RWPE1 (cell line): ENCODE data around the gene ANXA9.

Source experiments
- CTCF ChIA-PET: fragments of 350-600 bp; sonication (Branson Sonifier 250); formaldehyde crosslinking; extraction: SDS; loops from one replicate; lab custom pipeline; 2021; lab: Yijun Ruan, JAX
- POLR2A ChIA-PET: fragments of 400-600 bp; formaldehyde crosslinking; extraction: SDS; loops from one replicate; lab custom pipeline; 2020; ENCODE audit warnings: antibody characterized with exemption; ENCODE audit not compliant: low non-redundant PET; lab: Yijun Ruan, JAX
- DNase-seq: peaks from one replicate; pipeline ENCODE4 v3.0.0; 2012; ENCODE audit warnings: low spot score
- H3K27ac ChIP-seq: fragments of 450-650 bp; 2 replicates; pipeline ENCODE4 v1.5.1; 2017
- CTCF ChIP-seq: fragments of 450-650 bp; conservative IDR thresholded peaks from 2 replicates; pipeline ENCODE4 v1.5.1; 2017; ENCODE audit warnings: low read depth, mild to moderate bottlenecking

The ANXA9 gene

DNA sequence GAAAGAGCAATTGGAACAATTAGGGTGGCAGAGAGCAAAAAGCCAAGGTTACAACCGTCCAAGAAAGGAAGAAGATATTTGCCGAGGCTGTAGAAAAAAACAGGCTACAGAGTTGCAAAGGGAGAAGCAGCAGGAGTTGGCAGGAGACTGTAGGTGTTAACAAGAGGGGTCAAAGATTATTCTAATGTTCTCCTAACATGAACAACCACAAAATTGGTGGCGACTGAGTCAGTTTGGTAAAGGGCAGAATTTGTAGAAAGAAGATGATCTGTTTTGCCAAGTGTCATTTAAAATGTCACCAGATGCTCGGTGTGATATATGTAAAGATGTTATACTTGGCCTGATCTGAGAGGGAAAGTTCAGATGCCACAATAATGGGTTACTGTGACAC is 25.8 kb downstream of the ANXA9 start:
- TF ChIP-seq CTCF, result no peak
- peak overlapping the region; percentile 91 for H3K27ac ChIP-seq
- ChIA-PET POLR2A (no interaction called here), CTCF (interaction anchor here (2.4 kb wide), 1 partner anchor 11 kb away, joined by 17 read pairs; no protein-coding TSS in a partner anchor)
- DNase-seq, result no peak

DNA sequence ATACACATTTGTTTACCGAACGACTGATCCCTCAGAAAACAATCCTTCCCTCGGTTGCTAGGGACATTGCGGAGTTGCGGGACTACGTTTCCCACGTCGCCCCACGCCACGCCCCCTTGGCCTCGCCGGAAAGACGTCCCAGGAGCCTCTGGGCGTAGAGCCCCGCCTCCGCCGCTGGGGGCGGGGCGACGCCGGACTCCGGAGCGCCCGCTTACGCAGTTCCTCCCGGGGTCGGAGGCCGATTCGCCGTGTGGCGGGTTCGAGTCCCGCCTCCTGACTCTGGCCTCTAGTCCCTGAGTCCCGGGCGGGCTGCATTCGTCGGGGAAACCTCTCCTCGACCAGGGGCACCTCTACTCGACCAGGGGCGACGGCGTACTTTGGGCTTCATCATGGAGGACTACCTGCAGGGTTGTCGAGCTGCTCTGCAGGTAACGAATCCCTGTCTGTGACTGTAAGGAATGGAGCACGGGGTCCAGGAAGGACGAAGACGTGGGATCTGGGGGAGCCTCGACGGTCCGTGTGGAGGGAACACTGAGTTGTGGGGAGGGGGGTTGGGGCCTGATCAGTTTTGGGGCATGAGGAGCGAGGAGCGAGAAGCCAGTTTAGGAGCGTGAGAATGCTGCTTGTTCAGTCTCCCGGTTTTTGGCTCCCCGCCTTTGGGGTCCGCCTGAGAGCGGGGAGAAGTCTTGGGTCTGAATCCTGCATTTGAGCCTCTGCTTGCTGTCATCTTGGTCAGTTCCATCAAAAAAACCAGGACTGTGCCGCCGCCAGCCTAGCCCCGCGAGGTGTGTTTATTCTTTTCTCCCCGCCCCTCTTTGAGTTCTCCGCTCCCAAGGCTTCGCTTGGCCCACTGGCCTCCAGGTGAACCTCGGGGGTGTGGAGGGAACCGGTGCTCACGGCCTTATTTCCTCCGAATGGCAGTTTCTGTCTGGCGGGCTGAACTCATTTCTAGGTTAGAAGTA is 26.4 kb downstream of the ANXA9 start, which contains the start of gene PRUNE1:
TSS of gene PRUNE1 (plus strand) at position 206 of the 962 bp plus-strand sequence. CDS start at position 390, 184 bp downstream.
- ChIA-PET POLR2A (no interaction called here), CTCF (interaction anchor here (0.7 to 1.2 kb wide), 2 partner anchors 13 to 20 kb away, joined by 3 read pairs; no protein-coding TSS in a partner anchor)
- no peak for TF ChIP-seq CTCF
- peak; percentile 99 for DNase-seq
- peak within 1 kb of the TSS; percentile 91 for H3K27ac ChIP-seq

DNA sequence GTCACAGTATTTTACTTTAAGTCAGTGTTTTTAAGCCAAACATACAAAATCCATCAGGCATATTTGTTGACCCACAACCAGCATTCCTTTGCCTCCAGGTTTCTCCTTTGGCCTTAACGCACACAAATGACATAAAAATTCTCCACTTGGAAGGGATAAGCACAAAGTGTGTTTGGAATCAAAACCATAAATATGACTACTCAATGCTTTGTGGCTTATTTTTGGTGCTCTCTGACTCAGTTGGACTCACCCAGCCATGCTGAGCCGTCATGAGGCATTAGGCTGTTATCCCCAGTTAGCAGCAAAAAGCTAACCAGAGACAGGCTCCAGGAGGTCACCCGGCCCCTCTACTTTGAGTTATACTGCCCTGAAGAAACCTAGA is 27.1 kb downstream of the ANXA9 start:
- TF ChIP-seq CTCF, result no peak
- DNase-seq, result no peak
- peak overlapping the region; percentile 91 for H3K27ac ChIP-seq
- ChIA-PET CTCF (interaction anchor here (1.2 kb wide), 1 partner anchor 14 kb away, joined by 3 read pairs; no protein-coding TSS in a partner anchor), POLR2A (no interaction called here)

GRCh38 chr1:151009674-151010345 is 27.7 kb downstream of the ANXA9 start:
- ChIA-PET POLR2A (no interaction called here), CTCF (interaction anchor here (1.2 kb wide), 1 partner anchor 14 kb away, joined by 3 read pairs; no protein-coding TSS in a partner anchor)
- no peak for TF ChIP-seq CTCF
- no peak overlapping the region for H3K27ac ChIP-seq
- no peak for DNase-seq

- no peak for TF ChIP-seq CTCF
- no peak for DNase-seq
- ChIA-PET CTCF (no interaction called here), POLR2A (no interaction called here)
- no peak overlapping the region for H3K27ac ChIP-seq
These were observed 28.2 kb downstream of the ANXA9 start for GRCh38 chr1:151010346-151010726.

DNA sequence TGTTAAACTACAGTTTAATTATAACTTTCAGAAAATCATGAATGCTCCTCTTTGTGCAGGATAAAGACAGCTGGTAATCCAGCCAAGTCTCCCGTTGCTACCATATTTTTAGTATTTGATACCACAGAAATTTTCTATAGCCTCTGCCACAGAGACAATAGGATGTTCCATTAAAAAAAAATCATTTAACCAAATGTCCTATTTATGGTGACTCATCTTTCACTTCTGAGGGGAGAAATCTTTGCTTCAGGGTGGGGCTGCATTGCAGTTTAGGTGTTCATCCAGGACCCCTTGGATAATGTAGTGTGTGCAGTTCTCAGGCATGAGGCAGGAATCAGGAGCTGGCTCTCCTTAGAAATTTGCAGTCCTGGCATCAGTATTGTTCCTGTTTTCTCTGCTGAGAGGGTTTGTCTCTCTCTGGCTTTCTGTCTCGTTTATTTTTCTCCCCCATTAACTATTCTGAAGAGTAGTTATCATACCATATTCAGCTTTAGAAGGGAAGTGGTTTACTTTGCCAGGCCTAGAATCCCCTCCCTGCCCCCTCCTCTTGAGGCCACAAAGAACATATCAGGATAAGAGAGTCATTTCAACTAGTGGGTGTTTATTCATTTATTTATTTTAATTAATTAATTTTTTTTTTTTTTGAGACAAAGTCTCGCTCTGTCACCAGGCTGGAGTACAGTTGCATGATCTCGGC is 29.2 kb downstream of the ANXA9 start:
- CTCF ChIA-PET, result no interaction called here
- no peak overlapping the region for H3K27ac ChIP-seq
- DNase-seq, result no peak
- POLR2A ChIA-PET, result no interaction called here
- TF ChIP-seq CTCF, result no peak
